ENCODE measurements around the gene ARMS2. TPM values are rescaled to one million over a fixed set of nuclear protein-coding genes. Genes with fewer than 3 reads are reported as not detected.

ARMS2 gene
- total RNA-seq, 1 experiment from 2014 or later: not detected

GRCh38 chr10:122420624-122421007 is 33.8 kb upstream of the ARMS2 start:
- H3K4me1 Mint-ChIP-seq: peaks cover 7% of the 10 kb centered on the region
- H3K9me3 Mint-ChIP-seq: no peaks in the 10 kb centered on the region
- no peak overlapping the region for H3K27ac Mint-ChIP-seq
- peaks cover 39% of the 10 kb centered on the region for H3K36me3 Mint-ChIP-seq
- ATAC-seq: no peak
- ChIA-PET POLR2A (no interaction called here), CTCF (no interaction called here)
- no peak for DNase-seq (ENCODE audit: low spot score)
- H3K4me3 Mint-ChIP-seq: no peak overlapping the region
- no peak for TF ChIP-seq OVOL2 (CRISPR knock-in tag; IDR thresholded peaks at IDR 0.05; ENCODE audit: borderline replicate concordance)
- TF ChIP-seq ZNF317 (CRISPR knock-in tag; IDR thresholded peaks at IDR 0.05; ENCODE audit: borderline replicate concordance, low read depth): no peak
- TF ChIP-seq NFYB (CRISPR knock-in tag; conservative IDR thresholded peaks at IDR 0.05; ENCODE audit: low read depth): no peak
- H3K27me3 Mint-ChIP-seq (ENCODE audit: low read depth): no peaks in the 10 kb centered on the region

DNA sequence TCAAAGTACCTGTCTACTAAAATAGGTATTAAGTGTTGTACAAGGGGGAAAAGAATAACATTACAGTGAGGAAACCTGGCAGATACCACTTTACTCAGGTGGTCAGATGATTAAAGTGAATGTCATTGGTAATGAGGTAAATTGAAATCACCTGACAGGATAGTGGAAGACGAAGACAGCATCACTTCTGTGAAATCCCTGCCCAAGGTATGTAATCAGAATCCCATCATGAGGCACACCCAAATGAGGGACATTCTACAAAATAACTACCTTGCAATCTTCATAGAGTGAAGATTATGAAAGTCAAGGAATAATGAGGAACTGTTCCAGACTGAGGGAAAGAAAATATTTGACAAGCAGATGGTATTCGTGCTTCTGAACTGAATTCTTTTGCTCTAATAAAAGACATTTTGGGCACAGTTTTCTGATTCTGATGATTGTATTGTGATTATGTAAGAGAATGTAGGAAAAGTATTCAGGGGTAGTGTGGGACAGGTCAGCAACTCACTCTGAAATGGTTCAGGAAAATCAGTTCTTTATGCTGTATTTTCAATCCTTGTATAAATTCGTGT is 33.3 kb upstream of the ARMS2 start:
- peaks cover 34% of the 10 kb centered on the region for H3K36me3 Mint-ChIP-seq
- ChIA-PET CTCF (interaction anchor here (1.4 kb wide), 1 partner anchor 123 kb away, joined by 4 read pairs; no protein-coding TSS in a partner anchor), POLR2A (no interaction called here)
- no peaks in the 10 kb centered on the region for H3K9me3 Mint-ChIP-seq
- H3K27me3 Mint-ChIP-seq (ENCODE audit: low read depth): no peaks in the 10 kb centered on the region
- ATAC-seq: no peak
- no peak for DNase-seq (ENCODE audit: low spot score)
- H3K27ac Mint-ChIP-seq: no peak overlapping the region
- no peak overlapping the region for H3K4me3 Mint-ChIP-seq
- TF ChIP-seq ATF1 (CRISPR knock-in tag; IDR thresholded peaks at IDR 0.05) (no peak), PREB (CRISPR knock-in tag; IDR thresholded peaks at IDR 0.05; ENCODE audit: borderline replicate concordance) (no peak), TCF7 (CRISPR knock-in tag; IDR thresholded peaks at IDR 0.05; ENCODE audit: low read depth) (no peak), ZNF281 (CRISPR knock-in tag; IDR thresholded peaks at IDR 0.05) (no peak)
- H3K4me1 Mint-ChIP-seq: peaks cover 7% of the 10 kb centered on the region

GRCh38 chr10:122421742-122422141 is 32.7 kb upstream of the ARMS2 start:
- no peaks in the 10 kb centered on the region for H3K27me3 Mint-ChIP-seq (ENCODE audit: low read depth)
- H3K36me3 Mint-ChIP-seq: peaks cover 31% of the 10 kb centered on the region
- DNase-seq (ENCODE audit: low spot score) (no peak), ATAC-seq (no peak)
- H3K27ac Mint-ChIP-seq: no peak overlapping the region
- H3K9me3 Mint-ChIP-seq: no peaks in the 10 kb centered on the region
- peaks cover 10% of the 10 kb centered on the region for H3K4me1 Mint-ChIP-seq
- ChIA-PET CTCF (interaction anchor here (1.4 kb wide), 1 partner anchor 123 kb away, joined by 4 read pairs; no protein-coding TSS in a partner anchor), POLR2A (no interaction called here)
- no peak overlapping the region for H3K4me3 Mint-ChIP-seq
- TF ChIP-seq JUN (CRISPR knock-in tag; IDR thresholded peaks at IDR 0.05) (no peak), SMAD3 (CRISPR knock-in tag; IDR thresholded peaks at IDR 0.05; ENCODE audit: borderline replicate concordance) (no peak), HMGXB4 (CRISPR knock-in tag; IDR thresholded peaks at IDR 0.05) (no peak), SOX15 (CRISPR knock-in tag; IDR thresholded peaks at IDR 0.05) (no peak), ESRRA (CRISPR knock-in tag; IDR thresholded peaks at IDR 0.05; ENCODE audit: borderline replicate concordance) (no peak), ZNF425 (CRISPR knock-in tag; conservative IDR thresholded peaks at IDR 0.05) (no peak), NFYB (CRISPR knock-in tag; conservative IDR thresholded peaks at IDR 0.05; ENCODE audit: low read depth) (no peak), ATF1 (CRISPR knock-in tag; IDR thresholded peaks at IDR 0.05) (no peak), ATF6 (CRISPR knock-in tag; IDR thresholded peaks at IDR 0.05) (no peak), FOXP4 (CRISPR knock-in tag; IDR thresholded peaks at IDR 0.05) (no peak), PREB (CRISPR knock-in tag; IDR thresholded peaks at IDR 0.05; ENCODE audit: borderline replicate concordance) (no peak), MXD4 (CRISPR knock-in tag; IDR thresholded peaks at IDR 0.05; ENCODE audit: borderline replicate concordance) (no peak), ZNF121 (CRISPR knock-in tag; IDR thresholded peaks at IDR 0.05) (no peak)
